ENCODE results near the gene CIC. TPM values are rescaled to one million over a fixed set of nuclear protein-coding genes. Genes with fewer than 3 reads are reported as not detected.

The CIC gene
- total RNA-seq, 1 donor from 2014 or later, result 36.1 TPM

GRCh38 chr19:42288387-42288786 lies 19.3 kb downstream of the CIC start:
- TF ChIP-seq POLR2AphosphoS5 (IDR thresholded peaks at IDR 0.05; ENCODE audit: insufficient read depth in 1 of 2, low read depth in 1 of 2), result no peak
- no peak for TF ChIP-seq CTCF (IDR thresholded peaks at IDR 0.05)
- no peak for TF ChIP-seq POLR2A (IDR thresholded peaks at IDR 0.05)
- peaks cover 0 to 54% of the 10 kb centered on the region in 2 donors for H3K36me3 ChIP-seq
- intact Hi-C loops (cut with DNase I), result no loop called here
- no peaks in the 10 kb centered on the region for H3K9me3 ChIP-seq
- H3K27ac ChIP-seq, result no peak overlapping the region
- no peaks in the 10 kb centered on the region for H3K27me3 ChIP-seq
- no peak for DNase-seq (ENCODE audit: extremely low spot score in 2 of 2)
- H3K4me3 ChIP-seq, result no peak overlapping the region
- peaks cover 28% of the 10 kb centered on the region for H3K4me1 ChIP-seq

- H3K36me3 ChIP-seq, result peaks cover 0 to 60% of the 10 kb centered on the region in 2 donors
- H3K4me1 ChIP-seq, result peaks cover 27% of the 10 kb centered on the region
- no peaks in the 10 kb centered on the region for H3K27me3 ChIP-seq
- TF ChIP-seq CTCF (IDR thresholded peaks at IDR 0.05) (no peak), POLR2AphosphoS5 (IDR thresholded peaks at IDR 0.05; ENCODE audit: insufficient read depth in 1 of 2, low read depth in 1 of 2) (no peak), POLR2A (IDR thresholded peaks at IDR 0.05) (no peak)
- H3K27ac ChIP-seq, result no peak overlapping the region
- H3K4me3 ChIP-seq, result no peak overlapping the region
- intact Hi-C loops (cut with DNase I), result no loop called here
- DNase-seq (ENCODE audit: extremely low spot score in 2 of 2), result no peak
- H3K9me3 ChIP-seq, result no peaks in the 10 kb centered on the region
These were observed 20.0 kb downstream of the CIC start for GRCh38 chr19:42288881-42289555.

- no peak for DNase-seq (ENCODE audit: extremely low spot score in 2 of 2)
- H3K4me1 ChIP-seq, result peaks cover 26% of the 10 kb centered on the region
- no peaks in the 10 kb centered on the region for H3K9me3 ChIP-seq
- TF ChIP-seq POLR2A (IDR thresholded peaks at IDR 0.05) (no peak), POLR2AphosphoS5 (IDR thresholded peaks at IDR 0.05; ENCODE audit: insufficient read depth in 1 of 2, low read depth in 1 of 2) (no peak), CTCF (IDR thresholded peaks at IDR 0.05) (no peak)
- peaks cover 0 to 65% of the 10 kb centered on the region in 2 donors for H3K36me3 ChIP-seq
- no peak overlapping the region for H3K4me3 ChIP-seq
- intact Hi-C loops (cut with DNase I), result no loop called here
- H3K27me3 ChIP-seq, result no peaks in the 10 kb centered on the region
- no peak overlapping the region for H3K27ac ChIP-seq
These were observed 20.5 kb downstream of the CIC start for GRCh38 chr19:42289556-42290041.

DNA sequence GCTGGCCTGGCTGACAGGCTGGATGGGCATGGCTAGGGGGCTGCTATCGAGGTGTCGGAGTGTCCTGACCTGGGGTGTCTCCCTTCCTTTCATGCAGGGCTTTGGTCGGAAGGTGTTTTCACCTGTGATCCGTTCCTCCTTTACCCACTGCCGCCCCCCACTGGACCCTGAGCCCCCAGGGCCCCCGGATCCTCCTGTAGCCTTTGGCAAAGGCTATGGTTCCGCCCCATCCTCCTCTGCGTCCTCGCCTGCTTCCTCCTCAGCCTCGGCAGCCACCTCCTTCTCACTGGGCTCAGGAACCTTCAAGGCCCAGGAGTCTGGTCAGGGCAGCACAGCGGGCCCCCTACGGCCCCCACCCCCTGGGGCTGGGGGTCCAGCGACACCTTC lies 21.1 kb downstream of the CIC start:
- Histone ChIP-seq H3K36me3 (peaks cover 0 to 70% of the 10 kb centered on the region in 2 donors), H3K4me3 (no peak overlapping the region)
- intact Hi-C loops (cut with DNase I), result no loop called here

More for the DNA sequence above, 21.1 kb downstream of the CIC start:
- H3K4me1 ChIP-seq, result peaks cover 21% of the 10 kb centered on the region
- H3K9me3 ChIP-seq, result no peaks in the 10 kb centered on the region
- no peak for DNase-seq (ENCODE audit: extremely low spot score in 2 of 2)
- H3K27me3 ChIP-seq, result no peaks in the 10 kb centered on the region
- no peak overlapping the region for H3K27ac ChIP-seq
- no peak for TF ChIP-seq POLR2A (IDR thresholded peaks at IDR 0.05)
- no peak for TF ChIP-seq CTCF (IDR thresholded peaks at IDR 0.05)
- TF ChIP-seq POLR2AphosphoS5 (IDR thresholded peaks at IDR 0.05; ENCODE audit: insufficient read depth in 1 of 2, low read depth in 1 of 2), result no peak
